GM18517 (cell line): Measurements from ENCODE around the gene TRIM2.

Experiments used
- ATAC-seq: cut with Tn5 transposase; IDR thresholded peaks from one replicate; pipeline ENCODE4 v1.9.1; 2021; ENCODE audit warnings: mild to moderate bottlenecking, moderate library complexity; ENCODE audit not compliant: unreplicated experiment

The TRIM2 gene

GRCh38 chr4:153324046-153324445, 119.8 kb downstream of the TRIM2 start:
- no peak for ATAC-seq

GRCh38 chr4:153325558-153325957, 121.3 kb downstream of the TRIM2 start:
- ATAC-seq, result no peak

- no peak for ATAC-seq
These were observed 122.3 kb downstream of the TRIM2 start for GRCh38 chr4:153326513-153326912.

- no peak for ATAC-seq
These were observed 123.0 kb downstream of the TRIM2 start for GRCh38 chr4:153327247-153327646.

GRCh38 chr4:153332936-153333335, 128.7 kb downstream of the TRIM2 start:
- no peak for ATAC-seq

GRCh38 chr4:153333874-153334273, 129.6 kb downstream of the TRIM2 start:
- ATAC-seq, result no peak

- no peak for ATAC-seq
These were observed 131.4 kb downstream of the TRIM2 start for GRCh38 chr4:153335665-153336064.

- no peak for ATAC-seq
These were observed 133.4 kb downstream of the TRIM2 start for GRCh38 chr4:153337686-153338085.

GRCh38 chr4:153341575-153342090, 137.4 kb downstream of the TRIM2 start:
- no peak for ATAC-seq

- ATAC-seq, result no peak
These were observed 138.7 kb downstream of the TRIM2 start for GRCh38 chr4:153342751-153343552.

- peak; percentile 73 for ATAC-seq
These were observed 140.1 kb downstream of the TRIM2 start, which contains the start of gene MND1 for GRCh38 chr4:153344131-153345011. MND1 (plus strand) TSS chr4:153344688; CDS start chr4:153344738, 50 bp downstream.

- peak; percentile 20 for ATAC-seq
These were observed 141.1 kb downstream of the TRIM2 start for GRCh38 chr4:153345012-153345981.

GRCh38 chr4:153346031-153346430, 141.8 kb downstream of the TRIM2 start:
- ATAC-seq, result no peak

- no peak for ATAC-seq
These were observed 142.3 kb downstream of the TRIM2 start for GRCh38 chr4:153346563-153346962.

GRCh38 chr4:153347117-153347516, 142.9 kb downstream of the TRIM2 start:
- no peak for ATAC-seq

GRCh38 chr4:153348006-153348405, 143.8 kb downstream of the TRIM2 start:
- ATAC-seq, result no peak

GRCh38 chr4:153349206-153349805, 145.1 kb downstream of the TRIM2 start:
- ATAC-seq, result no peak

GRCh38 chr4:153362184-153362583, 157.9 kb downstream of the TRIM2 start:
- ATAC-seq, result no peak

- no peak for ATAC-seq
These were observed 159.8 kb downstream of the TRIM2 start for GRCh38 chr4:153364061-153364460.

- ATAC-seq, result no peak
These were observed 160.8 kb downstream of the TRIM2 start for GRCh38 chr4:153365003-153365402.
